HG03558 (cell line): ENCODE measurements around the gene IL1RN.

Source experiments
- ATAC-seq: cut with Tn5 transposase; IDR thresholded peaks from one replicate; pipeline ENCODE4 v1.9.1; 2021; ENCODE audit warnings: moderate number of reproducible peaks; ENCODE audit not compliant: unreplicated experiment; ENCODE audit errors: extremely low read depth

The IL1RN gene

GRCh38 chr2:113149553-113150257 lies 22.3 kb downstream of the IL1RN start:
- ATAC-seq, result no peak

GRCh38 chr2:113150258-113150601 lies 22.8 kb downstream of the IL1RN start:
- no peak for ATAC-seq

GRCh38 chr2:113155331-113155730 lies 27.9 kb downstream of the IL1RN start:
- ATAC-seq, result no peak

- no peak for ATAC-seq
Measured at GRCh38 chr2:113156278-113157117, 29.1 kb downstream of the IL1RN start.

- no peak for ATAC-seq
Measured at GRCh38 chr2:113157118-113157896, 29.9 kb downstream of the IL1RN start.

GRCh38 chr2:113157897-113158753 lies 30.7 kb downstream of the IL1RN start:
- ATAC-seq, result no peak

GRCh38 chr2:113158884-113159553 lies 31.6 kb downstream of the IL1RN start:
- ATAC-seq, result no peak

- no peak for ATAC-seq
Measured at GRCh38 chr2:113160248-113160647, 32.9 kb downstream of the IL1RN start.

- no peak for ATAC-seq
Measured at GRCh38 chr2:113160962-113161361, 33.6 kb downstream of the IL1RN start.

- no peak for ATAC-seq
Measured at GRCh38 chr2:113162173-113162572, 34.8 kb downstream of the IL1RN start.

- ATAC-seq, result no peak
Measured at GRCh38 chr2:113162869-113163268, 35.5 kb downstream of the IL1RN start.

GRCh38 chr2:113164215-113164929 lies 37.0 kb downstream of the IL1RN start:
- no peak for ATAC-seq

- no peak for ATAC-seq
Measured at GRCh38 chr2:113164930-113165585, 37.7 kb downstream of the IL1RN start.

GRCh38 chr2:113166187-113166645 lies 38.8 kb downstream of the IL1RN start:
- no peak for ATAC-seq

GRCh38 chr2:113167115-113167932 lies 39.9 kb downstream of the IL1RN start:
- ATAC-seq, result no peak

- no peak for ATAC-seq
Measured at GRCh38 chr2:113167962-113168340, 40.6 kb downstream of the IL1RN start.

- no peak for ATAC-seq
Measured at GRCh38 chr2:113169002-113169530, 41.7 kb downstream of the IL1RN start.
